Measurements from ENCODE around the gene LYSMD4. TPM values are rescaled to one million over a fixed set of nuclear protein-coding genes. Genes with fewer than 3 reads are reported as not detected.

Gene LYSMD4
- total and polyA plus RNA-seq, 2 donors (not counting 1 experiment from before 2014, with no cell fraction given): 7.0 to 12.6 TPM

GRCh38 chr15:99717161-99718009 lies 15.9 kb downstream of the LYSMD4 start:
- no peak overlapping the region for H3K4me3 ChIP-seq (replicated peaks in 1 of 4; ENCODE audit: control extremely low read depth in 1 of 4, insufficient read depth in 1 of 4, low read depth in 3 of 4, low read length in 4 of 4)
- no peaks in the 10 kb centered on the region for H3K9me3 ChIP-seq (ENCODE audit: control insufficient read depth, insufficient read depth, low read depth, low read length)
- H3K36me3 ChIP-seq (ENCODE audit: control insufficient read depth, insufficient read depth, low read length): peaks cover 2% of the 10 kb centered on the region
- H2AFZ ChIP-seq (ENCODE audit: low read length): no peak overlapping the region
- no peaks in the 10 kb centered on the region for H4K20me1 ChIP-seq (ENCODE audit: control insufficient read depth, extremely low read depth, insufficient read depth, low read length)
- H3K79me2 ChIP-seq (ENCODE audit: control insufficient read depth, insufficient read depth, low read length): no peaks in the 10 kb centered on the region
- peaks cover 8% of the 10 kb centered on the region for H3K4me1 ChIP-seq (ENCODE audit: control insufficient read depth, extremely low read depth, insufficient read depth, low read length)
- DNase-seq (ENCODE audit: low read depth in 2 of 2): no peak
- no peaks in the 10 kb centered on the region for H3K27me3 ChIP-seq (ENCODE audit: control insufficient read depth, insufficient read depth, low read length)
- no peak overlapping the region for H3K27ac ChIP-seq (ENCODE audit: insufficient read depth, low read length)
- H3K9ac ChIP-seq (ENCODE audit: insufficient read depth, low read length): no peak overlapping the region
- peak overlapping the region; percentile 29 for H3K4me2 ChIP-seq (ENCODE audit: extremely low read depth, insufficient read depth, low read length)
- TF ChIP-seq, protein P1, sequence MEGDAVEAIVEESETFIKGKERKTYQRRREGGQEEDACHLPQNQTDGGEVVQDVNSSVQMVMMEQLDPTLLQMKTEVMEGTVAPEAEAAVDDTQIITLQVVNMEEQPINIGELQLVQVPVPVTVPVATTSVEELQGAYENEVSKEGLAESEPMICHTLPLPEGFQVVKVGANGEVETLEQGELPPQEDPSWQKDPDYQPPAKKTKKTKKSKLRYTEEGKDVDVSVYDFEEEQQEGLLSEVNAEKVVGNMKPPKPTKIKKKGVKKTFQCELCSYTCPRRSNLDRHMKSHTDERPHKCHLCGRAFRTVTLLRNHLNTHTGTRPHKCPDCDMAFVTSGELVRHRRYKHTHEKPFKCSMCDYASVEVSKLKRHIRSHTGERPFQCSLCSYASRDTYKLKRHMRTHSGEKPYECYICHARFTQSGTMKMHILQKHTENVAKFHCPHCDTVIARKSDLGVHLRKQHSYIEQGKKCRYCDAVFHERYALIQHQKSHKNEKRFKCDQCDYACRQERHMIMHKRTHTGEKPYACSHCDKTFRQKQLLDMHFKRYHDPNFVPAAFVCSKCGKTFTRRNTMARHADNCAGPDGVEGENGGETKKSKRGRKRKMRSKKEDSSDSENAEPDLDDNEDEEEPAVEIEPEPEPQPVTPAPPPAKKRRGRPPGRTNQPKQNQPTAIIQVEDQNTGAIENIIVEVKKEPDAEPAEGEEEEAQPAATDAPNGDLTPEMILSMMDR (conservative IDR thresholded peaks at IDR 0.05 in 1 of 2, IDR thresholded peaks at IDR 0.05 in 1 of 2; ENCODE audit: low read depth in 1 of 2, low read length in 2 of 2): no peak
- TF ChIP-seq EZH2 (IDR thresholded peaks at IDR 0.05; ENCODE audit: low read length, missing control alignments): no peak

- TF ChIP-seq, protein P1 (conservative IDR thresholded peaks at IDR 0.05 in 1 of 2, IDR thresholded peaks at IDR 0.05 in 1 of 2; ENCODE audit: low read depth in 1 of 2, low read length in 2 of 2): no peak
- TF ChIP-seq EZH2 (IDR thresholded peaks at IDR 0.05; ENCODE audit: low read length, missing control alignments): no peak
- Histone ChIP-seq H3K4me2 (ENCODE audit: extremely low read depth, insufficient read depth, low read length) (peak overlapping the region; percentile 29), H3K36me3 (ENCODE audit: control insufficient read depth, insufficient read depth, low read length) (peaks cover 4% of the 10 kb centered on the region), H2AFZ (ENCODE audit: low read length) (no peak overlapping the region), H3K27ac (ENCODE audit: insufficient read depth, low read length) (no peak overlapping the region), H4K20me1 (ENCODE audit: control insufficient read depth, extremely low read depth, insufficient read depth, low read length) (no peaks in the 10 kb centered on the region), H3K9ac (ENCODE audit: insufficient read depth, low read length) (no peak overlapping the region), H3K27me3 (ENCODE audit: control insufficient read depth, insufficient read depth, low read length) (no peaks in the 10 kb centered on the region), H3K9me3 (ENCODE audit: control insufficient read depth, insufficient read depth, low read depth, low read length) (no peaks in the 10 kb centered on the region), H3K4me1 (ENCODE audit: control insufficient read depth, extremely low read depth, insufficient read depth, low read length) (peaks cover 8% of the 10 kb centered on the region), H3K4me3 (replicated peaks in 1 of 4; ENCODE audit: control extremely low read depth in 1 of 4, insufficient read depth in 1 of 4, low read depth in 3 of 4, low read length in 4 of 4) (no peak overlapping the region), H3K79me2 (ENCODE audit: control insufficient read depth, insufficient read depth, low read length) (no peaks in the 10 kb centered on the region)
- no peak for DNase-seq (ENCODE audit: low read depth in 2 of 2)
Measured at GRCh38 chr15:99716540-99717095, 16.6 kb downstream of the LYSMD4 start.

GRCh38 chr15:99712415-99712814 lies 20.8 kb downstream of the LYSMD4 start:
- no peak overlapping the region for H2AFZ ChIP-seq (ENCODE audit: low read length)
- no peaks in the 10 kb centered on the region for H3K27me3 ChIP-seq (ENCODE audit: control insufficient read depth, insufficient read depth, low read length)
- H3K79me2 ChIP-seq (ENCODE audit: control insufficient read depth, insufficient read depth, low read length): no peaks in the 10 kb centered on the region
- peaks cover 19% of the 10 kb centered on the region for H3K4me1 ChIP-seq (ENCODE audit: control insufficient read depth, extremely low read depth, insufficient read depth, low read length)
- H3K9ac ChIP-seq (ENCODE audit: insufficient read depth, low read length): no peak overlapping the region
- no peak overlapping the region for H3K4me3 ChIP-seq (replicated peaks in 1 of 4; ENCODE audit: control extremely low read depth in 1 of 4, insufficient read depth in 1 of 4, low read depth in 3 of 4, low read length in 4 of 4)
- peaks cover 8% of the 10 kb centered on the region for H3K36me3 ChIP-seq (ENCODE audit: control insufficient read depth, insufficient read depth, low read length)
- no peak overlapping the region for H3K4me2 ChIP-seq (ENCODE audit: extremely low read depth, insufficient read depth, low read length)
- H3K27ac ChIP-seq (ENCODE audit: insufficient read depth, low read length): no peak overlapping the region
- H3K9me3 ChIP-seq (ENCODE audit: control insufficient read depth, insufficient read depth, low read depth, low read length): no peaks in the 10 kb centered on the region
- no peak for TF ChIP-seq EZH2 (IDR thresholded peaks at IDR 0.05; ENCODE audit: low read length, missing control alignments)
- TF ChIP-seq, protein P1 (conservative IDR thresholded peaks at IDR 0.05 in 1 of 2, IDR thresholded peaks at IDR 0.05 in 1 of 2; ENCODE audit: low read depth in 1 of 2, low read length in 2 of 2): no peak
- no peaks in the 10 kb centered on the region for H4K20me1 ChIP-seq (ENCODE audit: control insufficient read depth, extremely low read depth, insufficient read depth, low read length)
- no peak for DNase-seq (ENCODE audit: low read depth in 2 of 2)

All from fibroblast of lung (primary cell).